HG02870 (cell line): ENCODE measurements around the gene ZSCAN16.
"Not testable (repeated sequence)": the region's sequence is repeated elsewhere in the genome, so short reads cannot be mapped to it uniquely, and the experiment has no call there.

Source experiments
- ATAC-seq: cut with Tn5 transposase; IDR thresholded peaks from one replicate; pipeline ENCODE4 v1.9.1; 2021; ENCODE audit warnings: mild to moderate bottlenecking, moderate library complexity; ENCODE audit not compliant: unreplicated experiment

Gene ZSCAN16

GRCh38 chr6:28124350-28124970, at the start of gene ZSCAN16:
ZSCAN16 (plus strand) TSS chr6:28124609; CDS start chr6:28125444, 835 bp downstream.
- ATAC-seq, result peak; percentile 95

- no peak for ATAC-seq
These were observed 46.4 kb upstream of the ZSCAN16 start for GRCh38 chr6:28078050-28078449.

- ATAC-seq, result no peak
These were observed 45.6 kb upstream of the ZSCAN16 start for GRCh38 chr6:28078836-28079235.

- peak; percentile 21 for ATAC-seq
These were observed 44.1 kb upstream of the ZSCAN16 start, which contains the start of gene ZNF165 for GRCh38 chr6:28080381-28080630. ZNF165 (plus strand) TSS chr6:28080568; CDS start chr6:28085481, 4,913 bp downstream.

- peak; percentile 56 for ATAC-seq
These were observed 43.6 kb upstream of the ZSCAN16 start for GRCh38 chr6:28080631-28081485.

- ATAC-seq, result peak; percentile 54
These were observed 43.0 kb upstream of the ZSCAN16 start for GRCh38 chr6:28081486-28081751.

GRCh38 chr6:28082939-28083338, 41.5 kb upstream of the ZSCAN16 start:
- no peak for ATAC-seq

GRCh38 chr6:28089054-28089453, 35.4 kb upstream of the ZSCAN16 start:
- no peak for ATAC-seq

- ATAC-seq, result no peak
These were observed 33.4 kb upstream of the ZSCAN16 start for GRCh38 chr6:28090917-28091586.

- not testable (repeated sequence) for ATAC-seq
These were observed 22.2 kb upstream of the ZSCAN16 start for GRCh38 chr6:28102222-28102621.

GRCh38 chr6:28102699-28103098, 21.7 kb upstream of the ZSCAN16 start:
- not testable (repeated sequence) for ATAC-seq

- peak; percentile 94 for ATAC-seq
These were observed 19.8 kb upstream of the ZSCAN16 start for GRCh38 chr6:28104392-28105244.

- no peak for ATAC-seq
These were observed 19.2 kb upstream of the ZSCAN16 start for GRCh38 chr6:28105245-28105639.

- no peak for ATAC-seq
These were observed 16.9 kb upstream of the ZSCAN16 start for GRCh38 chr6:28107506-28107905.

- ATAC-seq, result no peak
These were observed 12.4 kb upstream of the ZSCAN16 start for GRCh38 chr6:28111964-28112363.

- no peak for ATAC-seq
These were observed 8.6 kb upstream of the ZSCAN16 start for GRCh38 chr6:28115799-28116198.

- no peak for ATAC-seq
These were observed 6.9 kb upstream of the ZSCAN16 start for GRCh38 chr6:28117386-28118050.

- no peak for ATAC-seq
These were observed 6.2 kb upstream of the ZSCAN16 start for GRCh38 chr6:28118217-28118616.

- ATAC-seq, result no peak
These were observed 2.5 kb upstream of the ZSCAN16 start for GRCh38 chr6:28121876-28122275.

- ATAC-seq, result not testable (repeated sequence)
These were observed 2.1 kb upstream of the ZSCAN16 start for GRCh38 chr6:28122283-28122682.

GRCh38 chr6:28124971-28125353, 553 bp downstream of the ZSCAN16 start:
- no peak for ATAC-seq
